ENCODE measurements around the gene ALOX15. TPM values are rescaled to one million over a fixed set of nuclear protein-coding genes. Genes with fewer than 3 reads are reported as not detected.
"Not testable (repeated sequence)": the region's sequence is repeated elsewhere in the genome, so short reads cannot be mapped to it uniquely, and the experiment has no call there.

ALOX15 gene
- total RNA-seq, 2 donors from 2014 or later, result not detected

- Histone ChIP-seq H3K27ac (no peak overlapping the region), H3K36me3 (replicated peaks in 1 of 2; ENCODE audit: insufficient read depth in 1 of 2, low read depth in 2 of 2) (no peaks in the 10 kb centered on the region), H3K4me3 (no peak overlapping the region), H3K4me1 (no peaks in the 10 kb centered on the region), H3K9me3 (no peaks in the 10 kb centered on the region), H3K27me3 (no peaks in the 10 kb centered on the region)
- intact Hi-C loops (cut with DNase I), result no loop called here
- 50 to 56% methylated on average over 3 to 12 of the region's 12 CpGs for WGBS, 2 donors
- no peak for TF ChIP-seq CTCF (IDR thresholded peaks at IDR 0.05)
- no peak for TF ChIP-seq POLR2A (IDR thresholded peaks at IDR 0.05)
- DNase-seq (no peak), ATAC-seq (no peak)
Observed at GRCh38 chr17:4591529-4591928, 49.9 kb downstream of the ALOX15 start.

GRCh38 chr17:4590981-4591453, 50.5 kb downstream of the ALOX15 start:
- no peak overlapping the region for H3K27ac ChIP-seq
- H3K36me3 ChIP-seq (replicated peaks in 1 of 2; ENCODE audit: insufficient read depth in 1 of 2, low read depth in 2 of 2), result no peaks in the 10 kb centered on the region
- intact Hi-C loops (cut with DNase I), result no loop called here
- ATAC-seq (no peak), DNase-seq (no peak)
- 56% methylated on average over 10 of the region's 10 CpGs; no CpG with 5 or more reads in 1 of the 2 donors for WGBS, 2 donors
- no peaks in the 10 kb centered on the region for H3K9me3 ChIP-seq
- H3K4me3 ChIP-seq, result no peak overlapping the region
- H3K4me1 ChIP-seq, result no peaks in the 10 kb centered on the region
- no peak for TF ChIP-seq POLR2A (IDR thresholded peaks at IDR 0.05)
- TF ChIP-seq CTCF (IDR thresholded peaks at IDR 0.05), result no peak
- H3K27me3 ChIP-seq, result no peaks in the 10 kb centered on the region

GRCh38 chr17:4590042-4590441, 51.4 kb downstream of the ALOX15 start:
- H3K27ac ChIP-seq; DNase-seq; H3K4me3 ChIP-seq; H3K36me3 ChIP-seq (replicated peaks in 1 of 2; ENCODE audit: insufficient read depth in 1 of 2, low read depth in 2 of 2); H3K27me3 ChIP-seq; ATAC-seq; H3K4me1 ChIP-seq; H3K9me3 ChIP-seq; intact Hi-C loops (cut with DNase I): not testable (repeated sequence)
- WGBS, 2 donors, result 54 to 65% methylated on average over 10 to 11 of the region's 11 CpGs

GRCh38 chr17:4588898-4589625, 52.4 kb downstream of the ALOX15 start:
- no peaks in the 10 kb centered on the region for H3K36me3 ChIP-seq (replicated peaks in 1 of 2; ENCODE audit: insufficient read depth in 1 of 2, low read depth in 2 of 2)
- peaks cover 13% of the 10 kb centered on the region for H3K4me1 ChIP-seq
- ATAC-seq (no peak), DNase-seq (no peak)
- no peaks in the 10 kb centered on the region for H3K9me3 ChIP-seq
- intact Hi-C loops (cut with DNase I), result no loop called here
- 41 to 49% methylated on average over 21 to 22 of the region's 22 CpGs for WGBS, 2 donors
- TF ChIP-seq POLR2A (IDR thresholded peaks at IDR 0.05) (no peak), CTCF (IDR thresholded peaks at IDR 0.05) (no peak)
- no peak overlapping the region for H3K27ac ChIP-seq
- peaks cover 0 to 10% of the 10 kb centered on the region in 2 donors for H3K27me3 ChIP-seq
- H3K4me3 ChIP-seq, result no peak overlapping the region

GRCh38 chr17:4588391-4588790, 53.1 kb downstream of the ALOX15 start:
- H3K36me3 ChIP-seq (replicated peaks in 1 of 2; ENCODE audit: insufficient read depth in 1 of 2, low read depth in 2 of 2), result no peaks in the 10 kb centered on the region
- WGBS, 2 donors, result 80 to 81% methylated on average over 11 of the region's 11 CpGs
- H3K4me3 ChIP-seq, result no peak overlapping the region
- peaks cover 0 to 16% of the 10 kb centered on the region in 2 donors for H3K27me3 ChIP-seq
- no peaks in the 10 kb centered on the region for H3K9me3 ChIP-seq
- DNase-seq (no peak), ATAC-seq (no peak)
- intact Hi-C loops (cut with DNase I), result no loop called here
- peaks cover 16% of the 10 kb centered on the region for H3K4me1 ChIP-seq
- no peak overlapping the region for H3K27ac ChIP-seq
- TF ChIP-seq CTCF (IDR thresholded peaks at IDR 0.05), result no peak
- TF ChIP-seq POLR2A (IDR thresholded peaks at IDR 0.05), result no peak
